Activated naive CD8-positive, alpha-beta T cell treated with anti-CD3 and anti-CD28 coated beads, Interleukin-2, amount 50 U/mL, for 24 hours (primary cell): ENCODE measurements around the gene PBX3.
"Not testable (repeated sequence)": the region's sequence is repeated elsewhere in the genome, so short reads cannot be mapped to it uniquely, and the experiment has no call there.

Experiments used
- ATAC-seq: fragments of 150-1000 bp; cut with Tn5 transposase; one replicate; pipeline ENCODE4 v1.10.0; 2021
- DNase-seq: peaks from one replicate; pipeline ENCODE4 v3.0.0; 2021
- H3K27ac Mint-ChIP-seq: one replicate; pipeline ENCODE4 v1.8.0; 2021; ENCODE audit warnings: mild to moderate bottlenecking, mixed read lengths
- H3K27me3 Mint-ChIP-seq: one replicate; pipeline ENCODE4 v1.8.0; 2021; ENCODE audit warnings: mixed read lengths
- H3K36me3 Mint-ChIP-seq: one replicate; pipeline ENCODE4 v1.8.0; 2021; ENCODE audit warnings: low read depth, mixed read lengths
- H3K4me1 Mint-ChIP-seq: one replicate; pipeline ENCODE4 v1.8.0; 2021; ENCODE audit warnings: mixed read lengths
- H3K4me3 Mint-ChIP-seq: one replicate; pipeline ENCODE4 v1.8.0; 2021; ENCODE audit warnings: mild to moderate bottlenecking, moderate library complexity, mixed read lengths
- H3K9me3 Mint-ChIP-seq: one replicate; pipeline ENCODE4 v1.8.0; 2021; ENCODE audit warnings: mixed read lengths

PBX3 gene

GRCh38 chr9:125811002-125811401 is 63.8 kb downstream of the PBX3 start:
- DNase-seq: no peak
- H3K27me3 Mint-ChIP-seq: no peaks in the 10 kb centered on the region
- no peak for ATAC-seq
- peaks cover 2% of the 10 kb centered on the region for H3K36me3 Mint-ChIP-seq
- H3K9me3 Mint-ChIP-seq: no peaks in the 10 kb centered on the region
- no peak overlapping the region for H3K27ac Mint-ChIP-seq
- H3K4me3 Mint-ChIP-seq: no peak overlapping the region
- H3K4me1 Mint-ChIP-seq: no peaks in the 10 kb centered on the region

- Mint-ChIP-seq H3K4me1 (no peaks in the 10 kb centered on the region), H3K9me3 (no peaks in the 10 kb centered on the region), H3K36me3 (peaks cover 2% of the 10 kb centered on the region), H3K27ac (no peak overlapping the region), H3K4me3 (no peak overlapping the region), H3K27me3 (no peaks in the 10 kb centered on the region)
- DNase-seq: no peak
- ATAC-seq: no peak
These were observed 65.2 kb downstream of the PBX3 start for GRCh38 chr9:125812403-125812802.

GRCh38 chr9:125815568-125815967 is 68.4 kb downstream of the PBX3 start:
- H3K36me3 Mint-ChIP-seq: no peaks in the 10 kb centered on the region
- no peaks in the 10 kb centered on the region for H3K4me1 Mint-ChIP-seq
- H3K27me3 Mint-ChIP-seq: no peaks in the 10 kb centered on the region
- ATAC-seq (peak; percentile 36), DNase-seq (no peak)
- no peak overlapping the region for H3K4me3 Mint-ChIP-seq
- no peak overlapping the region for H3K27ac Mint-ChIP-seq
- H3K9me3 Mint-ChIP-seq: no peaks in the 10 kb centered on the region

- Mint-ChIP-seq H3K9me3 (no peaks in the 10 kb centered on the region), H3K27me3 (no peaks in the 10 kb centered on the region), H3K36me3 (no peaks in the 10 kb centered on the region), H3K27ac (no peak overlapping the region), H3K4me3 (no peak overlapping the region), H3K4me1 (no peaks in the 10 kb centered on the region)
- no peak for DNase-seq
- ATAC-seq: no peak
These were observed 69.1 kb downstream of the PBX3 start for GRCh38 chr9:125816321-125816720.

GRCh38 chr9:125820100-125820804 is 73.1 kb downstream of the PBX3 start:
- no peaks in the 10 kb centered on the region for H3K9me3 Mint-ChIP-seq
- no peak overlapping the region for H3K27ac Mint-ChIP-seq
- peaks cover 23% of the 10 kb centered on the region for H3K4me1 Mint-ChIP-seq
- no peaks in the 10 kb centered on the region for H3K27me3 Mint-ChIP-seq
- no peak overlapping the region for H3K4me3 Mint-ChIP-seq
- ATAC-seq (no peak), DNase-seq (no peak)
- H3K36me3 Mint-ChIP-seq: no peaks in the 10 kb centered on the region

GRCh38 chr9:125821078-125821477 is 73.9 kb downstream of the PBX3 start:
- H3K27ac Mint-ChIP-seq: no peak overlapping the region

GRCh38 chr9:125822160-125822559 is 75.0 kb downstream of the PBX3 start:
- peaks cover 30% of the 10 kb centered on the region for H3K4me1 Mint-ChIP-seq
- no peak overlapping the region for H3K4me3 Mint-ChIP-seq

More at GRCh38 chr9:125821078-125821477, 73.9 kb downstream of the PBX3 start:
- H3K27me3 Mint-ChIP-seq: no peaks in the 10 kb centered on the region
- H3K4me3 Mint-ChIP-seq: no peak overlapping the region
- ATAC-seq (no peak), DNase-seq (no peak)
- H3K36me3 Mint-ChIP-seq: no peaks in the 10 kb centered on the region
- no peaks in the 10 kb centered on the region for H3K9me3 Mint-ChIP-seq
- peaks cover 28% of the 10 kb centered on the region for H3K4me1 Mint-ChIP-seq

GRCh38 chr9:125822902-125823301 is 75.7 kb downstream of the PBX3 start:
- DNase-seq (no peak), ATAC-seq (no peak)
- Mint-ChIP-seq H3K9me3 (no peaks in the 10 kb centered on the region), H3K4me3 (no peak overlapping the region), H3K36me3 (no peaks in the 10 kb centered on the region), H3K27ac (no peak overlapping the region), H3K4me1 (peaks cover 31% of the 10 kb centered on the region), H3K27me3 (no peaks in the 10 kb centered on the region)

More at GRCh38 chr9:125822160-125822559, 75.0 kb downstream of the PBX3 start:
- Mint-ChIP-seq H3K27me3 (no peaks in the 10 kb centered on the region), H3K27ac (no peak overlapping the region), H3K36me3 (no peaks in the 10 kb centered on the region), H3K9me3 (no peaks in the 10 kb centered on the region)
- ATAC-seq: no peak
- no peak for DNase-seq

GRCh38 chr9:125823874-125824406 is 76.8 kb downstream of the PBX3 start:
- not testable (repeated sequence) for H3K36me3 Mint-ChIP-seq, H3K27me3 Mint-ChIP-seq, H3K9me3 Mint-ChIP-seq
- Mint-ChIP-seq H3K27ac (peak overlapping the region; percentile 44), H3K4me3 (peak overlapping the region; percentile 75), H3K4me1 (peaks cover 36% of the 10 kb centered on the region)
- ATAC-seq: peak; percentile 98
- DNase-seq: peak; percentile 6

- no peak for ATAC-seq
- H3K4me1 Mint-ChIP-seq: peaks cover 43% of the 10 kb centered on the region
- H3K4me3 Mint-ChIP-seq: no peak overlapping the region
- no peaks in the 10 kb centered on the region for H3K36me3 Mint-ChIP-seq
- no peak for DNase-seq
- H3K27me3 Mint-ChIP-seq: no peaks in the 10 kb centered on the region
- H3K27ac Mint-ChIP-seq: no peak overlapping the region
- no peaks in the 10 kb centered on the region for H3K9me3 Mint-ChIP-seq
These were observed 78.6 kb downstream of the PBX3 start for GRCh38 chr9:125825762-125826161.

- H3K4me3 Mint-ChIP-seq: no peak overlapping the region
- no peak for ATAC-seq
- no peaks in the 10 kb centered on the region for H3K9me3 Mint-ChIP-seq
- H3K27ac Mint-ChIP-seq: no peak overlapping the region
- DNase-seq: no peak
- peaks cover 47% of the 10 kb centered on the region for H3K4me1 Mint-ChIP-seq
- no peaks in the 10 kb centered on the region for H3K27me3 Mint-ChIP-seq
- H3K36me3 Mint-ChIP-seq: no peaks in the 10 kb centered on the region
These were observed 79.7 kb downstream of the PBX3 start for GRCh38 chr9:125826850-125827249.

- H3K4me3 Mint-ChIP-seq: peak overlapping the region; percentile 83
- DNase-seq: peak; percentile 31
- no peaks in the 10 kb centered on the region for H3K27me3 Mint-ChIP-seq
- H3K9me3 Mint-ChIP-seq: no peaks in the 10 kb centered on the region
- peaks cover 29% of the 10 kb centered on the region for H3K4me1 Mint-ChIP-seq
- H3K36me3 Mint-ChIP-seq: peaks cover 1% of the 10 kb centered on the region
- peak overlapping the region; percentile 73 for H3K27ac Mint-ChIP-seq
- ATAC-seq: peak; percentile 97
These were observed 82.6 kb downstream of the PBX3 start for GRCh38 chr9:125829743-125830142.

- ATAC-seq: no peak
- Mint-ChIP-seq H3K9me3 (no peaks in the 10 kb centered on the region), H3K4me3 (peak overlapping the region; percentile 58), H3K36me3 (peaks cover 1% of the 10 kb centered on the region), H3K27me3 (no peaks in the 10 kb centered on the region), H3K4me1 (peaks cover 22% of the 10 kb centered on the region), H3K27ac (peak overlapping the region; percentile 5)
- no peak for DNase-seq
These were observed 83.9 kb downstream of the PBX3 start for GRCh38 chr9:125831054-125831453.

GRCh38 chr9:125831616-125832015 is 84.4 kb downstream of the PBX3 start:
- no peaks in the 10 kb centered on the region for H3K27me3 Mint-ChIP-seq
- ATAC-seq (no peak), DNase-seq (no peak)
- H3K4me3 Mint-ChIP-seq: no peak overlapping the region
- H3K4me1 Mint-ChIP-seq: peaks cover 22% of the 10 kb centered on the region
- no peak overlapping the region for H3K27ac Mint-ChIP-seq
- peaks cover 1% of the 10 kb centered on the region for H3K36me3 Mint-ChIP-seq
- H3K9me3 Mint-ChIP-seq: no peaks in the 10 kb centered on the region

GRCh38 chr9:125835655-125836054 is 88.5 kb downstream of the PBX3 start:
- Mint-ChIP-seq H3K4me3 (no peak overlapping the region), H3K9me3 (no peaks in the 10 kb centered on the region), H3K4me1 (peaks cover 10% of the 10 kb centered on the region), H3K36me3 (peaks cover 1% of the 10 kb centered on the region), H3K27ac (no peak overlapping the region), H3K27me3 (no peaks in the 10 kb centered on the region)
- no peak for ATAC-seq
- no peak for DNase-seq
